ENCODE measurements around the gene HHAT.

The HHAT gene

GRCh38 chr1:210300923-210301614, 27.6 kb upstream of the HHAT start:
- TF ChIP-seq CTCF (conservative IDR thresholded peaks at IDR 0.05; ENCODE audit: low read length) = no peak
- no peak for DNase-seq (ENCODE audit: low read depth)

GRCh38 chr1:210301615-210302000, 27.1 kb upstream of the HHAT start:
- DNase-seq (ENCODE audit: low read depth) = peak; percentile 87
- TF ChIP-seq CTCF (conservative IDR thresholded peaks at IDR 0.05; ENCODE audit: low read length) = no peak

More at GRCh38 chr1:210300923-210301614, 27.6 kb upstream of the HHAT start:
- H3K4me3 ChIP-seq (ENCODE audit: low read length) = no peak overlapping the region

GRCh38 chr1:210302501-210302900, 26.2 kb upstream of the HHAT start:
- TF ChIP-seq CTCF (conservative IDR thresholded peaks at IDR 0.05; ENCODE audit: low read length) = no peak
- no peak for DNase-seq (ENCODE audit: low read depth)
- H3K4me3 ChIP-seq (ENCODE audit: low read length) = no peak overlapping the region

More at GRCh38 chr1:210301615-210302000, 27.1 kb upstream of the HHAT start:
- H3K4me3 ChIP-seq (ENCODE audit: low read length) = no peak overlapping the region

- no peak overlapping the region for H3K4me3 ChIP-seq (ENCODE audit: low read length)
- no peak for TF ChIP-seq CTCF (conservative IDR thresholded peaks at IDR 0.05; ENCODE audit: low read length)
- no peak for DNase-seq (ENCODE audit: low read depth)
These were observed 25.3 kb upstream of the HHAT start for GRCh38 chr1:210303391-210303790.

GRCh38 chr1:210310562-210311153, 18.0 kb upstream of the HHAT start:
- H3K4me3 ChIP-seq (ENCODE audit: low read length) = no peak overlapping the region
- TF ChIP-seq CTCF (conservative IDR thresholded peaks at IDR 0.05; ENCODE audit: low read length) = no peak
- DNase-seq (ENCODE audit: low read depth) = no peak

- no peak for DNase-seq (ENCODE audit: low read depth)
- no peak overlapping the region for H3K4me3 ChIP-seq (ENCODE audit: low read length)
- TF ChIP-seq CTCF (conservative IDR thresholded peaks at IDR 0.05; ENCODE audit: low read length) = no peak
These were observed 16.8 kb upstream of the HHAT start for GRCh38 chr1:210311726-210312493.

Data from AG10803 (cell line).